ENCODE measurements around the gene KBTBD12. TPM values are rescaled to one million over a fixed set of nuclear protein-coding genes. Genes with fewer than 3 reads are reported as not detected.

Gene KBTBD12
- total RNA-seq, 2 donors from 2014 or later: 1.5 to 4.4 TPM

- TF ChIP-seq CTCF (IDR thresholded peaks at IDR 0.05): no peak
These were observed 14.9 kb downstream of the KBTBD12 start for GRCh38 chr3:127929818-127930413.

GRCh38 chr3:127933396-127933795, 18.4 kb downstream of the KBTBD12 start:
- TF ChIP-seq CTCF (IDR thresholded peaks at IDR 0.05): no peak
- Histone ChIP-seq H3K27ac (no peak overlapping the region), H3K27me3 (no peaks in the 10 kb centered on the region), H3K36me3 (no peaks in the 10 kb centered on the region), H3K9me3 (no peaks in the 10 kb centered on the region), H3K4me1 (no peaks in the 10 kb centered on the region), H3K4me3 (no peak overlapping the region)
- no peak for DNase-seq (ENCODE audit: low spot score)

More at GRCh38 chr3:127929818-127930413, 14.9 kb downstream of the KBTBD12 start:
- no peak for DNase-seq (ENCODE audit: low spot score)
- Histone ChIP-seq H3K4me1 (no peaks in the 10 kb centered on the region), H3K27ac (no peak overlapping the region), H3K4me3 (no peak overlapping the region), H3K27me3 (no peaks in the 10 kb centered on the region), H3K36me3 (no peaks in the 10 kb centered on the region), H3K9me3 (no peaks in the 10 kb centered on the region)

DNA sequence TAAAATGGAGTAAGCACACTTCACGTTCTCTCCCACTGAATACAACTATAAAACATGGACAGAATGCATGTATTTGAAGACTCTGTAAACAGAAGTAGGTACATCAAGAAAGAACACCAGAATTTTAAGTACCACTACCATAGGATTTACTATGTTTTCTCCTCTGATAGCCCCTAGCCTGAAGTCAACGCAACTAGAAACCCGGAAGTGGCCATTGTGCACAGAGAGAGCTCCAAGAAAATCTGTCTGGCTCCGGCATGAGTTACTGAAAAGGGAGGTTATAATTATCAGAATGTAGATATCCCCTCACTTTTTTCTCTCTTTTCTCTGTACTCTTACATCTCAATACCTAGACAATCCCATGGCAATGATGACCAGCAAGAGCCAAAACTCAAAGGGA, 23.8 kb downstream of the KBTBD12 start:
- H3K27me3 ChIP-seq: no peaks in the 10 kb centered on the region
- H3K4me1 ChIP-seq: no peaks in the 10 kb centered on the region
- peaks cover 0 to 9% of the 10 kb centered on the region in 2 donors for H3K9me3 ChIP-seq
- H3K27ac ChIP-seq: no peak overlapping the region
- DNase-seq (ENCODE audit: low spot score): no peak
- no peak overlapping the region for H3K4me3 ChIP-seq
- no peaks in the 10 kb centered on the region for H3K36me3 ChIP-seq
- no peak for TF ChIP-seq CTCF (IDR thresholded peaks at IDR 0.05)

DNA sequence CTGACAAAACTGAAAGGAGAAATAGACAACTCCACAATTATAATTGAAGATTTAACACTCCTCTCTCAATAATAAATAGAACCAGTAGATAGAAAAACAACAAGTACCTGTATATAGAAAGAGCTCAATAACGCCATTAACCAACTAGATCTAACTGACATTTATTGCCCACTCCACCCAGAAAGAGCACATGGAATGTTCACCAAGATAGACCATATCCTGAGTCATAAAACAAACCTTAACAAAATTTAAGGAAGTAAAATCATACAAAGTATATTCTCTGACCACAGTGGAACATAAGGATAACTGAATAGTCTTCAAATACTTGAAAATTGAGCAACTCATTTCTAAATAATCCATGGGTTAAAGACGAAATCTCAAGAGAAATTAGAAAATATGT, 25.1 kb downstream of the KBTBD12 start:
- Histone ChIP-seq H3K9me3 (peaks cover 0 to 9% of the 10 kb centered on the region in 2 donors), H3K27me3 (no peaks in the 10 kb centered on the region), H3K27ac (no peak overlapping the region), H3K36me3 (no peaks in the 10 kb centered on the region), H3K4me1 (no peaks in the 10 kb centered on the region), H3K4me3 (no peak overlapping the region)
- no peak for DNase-seq (ENCODE audit: low spot score)
- no peak for TF ChIP-seq CTCF (IDR thresholded peaks at IDR 0.05)

DNA sequence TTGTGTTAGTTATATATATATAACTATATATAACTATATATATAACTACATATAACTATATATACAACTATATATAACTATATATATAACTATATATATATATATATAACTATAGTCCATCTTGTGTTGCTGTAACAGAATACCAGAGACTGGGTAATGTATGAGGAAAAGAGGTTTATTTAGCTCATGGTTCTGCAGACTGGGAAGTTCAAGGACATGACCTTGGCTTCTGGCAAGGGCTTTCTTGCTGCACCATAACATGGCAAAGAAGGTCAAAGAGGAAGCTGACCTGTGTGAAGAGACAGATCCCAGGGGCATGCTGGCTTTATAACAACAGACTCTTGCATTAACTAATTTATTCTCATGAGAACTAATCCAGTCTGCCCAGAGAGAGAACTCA, 27.6 kb downstream of the KBTBD12 start:
- Histone ChIP-seq H3K27me3 (no peaks in the 10 kb centered on the region), H3K4me3 (no peak overlapping the region), H3K27ac (no peak overlapping the region), H3K4me1 (no peaks in the 10 kb centered on the region), H3K9me3 (peaks cover 0 to 9% of the 10 kb centered on the region in 2 donors), H3K36me3 (no peaks in the 10 kb centered on the region)
- DNase-seq (ENCODE audit: low spot score): no peak
- TF ChIP-seq CTCF (IDR thresholded peaks at IDR 0.05): no peak

GRCh38 chr3:127948211-127948610, 33.2 kb downstream of the KBTBD12 start:
- H3K27ac ChIP-seq: no peak overlapping the region
- no peaks in the 10 kb centered on the region for H3K27me3 ChIP-seq
- H3K36me3 ChIP-seq: no peaks in the 10 kb centered on the region
- DNase-seq (ENCODE audit: low spot score): no peak
- peaks cover 0 to 8% of the 10 kb centered on the region in 2 donors for H3K4me1 ChIP-seq
- H3K4me3 ChIP-seq: no peak overlapping the region
- TF ChIP-seq CTCF (IDR thresholded peaks at IDR 0.05): no peak
- H3K9me3 ChIP-seq: no peaks in the 10 kb centered on the region

Measured in right atrium auricular region (tissue), 2 donors.